ENCODE measurements around the gene SHROOM3.

DNA sequence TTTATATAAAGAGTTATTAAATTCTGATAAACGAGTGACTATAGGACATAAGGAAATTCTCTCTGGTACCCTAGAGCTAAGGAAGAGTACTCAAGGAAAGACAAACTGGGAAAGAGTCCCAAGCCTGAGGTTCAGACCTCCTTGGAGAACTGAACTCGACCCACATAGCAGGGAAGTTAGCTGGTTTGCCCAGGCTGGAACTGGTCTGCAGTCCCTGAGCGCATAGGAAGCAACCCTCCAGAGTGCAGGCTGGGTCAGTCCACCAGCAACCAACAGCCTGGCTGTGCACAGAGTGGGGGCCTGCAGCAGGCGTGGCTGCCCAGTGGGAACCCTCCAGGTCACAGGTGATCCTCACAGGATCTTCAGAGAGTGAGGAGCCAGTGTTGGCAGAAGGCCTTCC is 348.8 kb downstream of the SHROOM3 start:
- no peak for TF ChIP-seq CTCF (IDR thresholded peaks at IDR 0.05)
- no peak for TF ChIP-seq POLR2A (IDR thresholded peaks at IDR 0.05)

Data from body of pancreas (tissue), 4 donors.